SK-N-SH (cell line): ENCODE measurements around the gene RCE1. TPM values are rescaled to one million over a fixed set of nuclear protein-coding genes. Genes with fewer than 3 reads are reported as not detected.

ENCODE experiments used
- CTCF ChIA-PET: fragments of 300-600, 350-600 bp; formaldehyde crosslinking; extraction: SDS; loops from one replicate; lab custom pipeline; 2021; lab: Yijun Ruan, JAX
- POLR2A ChIA-PET: fragments of 350-600 bp; sonication (Branson Sonifier 250); formaldehyde crosslinking; extraction: SDS; loops from one replicate; lab custom pipeline; 2020; ENCODE audit warnings: antibody characterized with exemption, inconsistent platforms; lab: Yijun Ruan, JAX
- DNase-seq: peaks from one replicate; pipeline ENCODE4 v3.0.0; 2012
- H2AFZ ChIP-seq: fragments of 200-600 bp; sonication (generic); 2 replicates; pipeline ENCODE4 v1.8.1; 2016; ENCODE audit warnings: antibody characterized with exemption, mild to moderate bottlenecking, low read depth
- H3F3A ChIP-seq: fragments of 200-600 bp; sonication (generic); replicated peaks from 2 replicates; pipeline ENCODE3; 2016; ENCODE audit warnings: antibody characterized with exemption, mild to moderate bottlenecking; ENCODE audit not compliant: insufficient read depth
- H3K27ac ChIP-seq, 2 experiments: fragments of 200-500 bp in 1 of 2; fragments of 200-600 bp in 1 of 2; sonication (Bioruptor generic) in 1 of 2; sonication (generic), shearing (Covaris generic) in 1 of 2; 2 replicates each; pipeline versions ENCODE4 v1.5.1 to v1.6.1; 2014 to 2016; ENCODE audit warnings: low read depth in 2 of 2, inconsistent platforms in 1 of 2, low read length in 1 of 2, mild to moderate bottlenecking in 1 of 2, mixed read lengths in 1 of 2
- H3K27me3 ChIP-seq: fragments of 200-600 bp; sonication (generic), shearing (Covaris generic); 2 replicates; pipeline ENCODE4 v1.6.1; 2016; ENCODE audit warnings: mixed run types; ENCODE audit not compliant: insufficient read depth
- H3K36me3 ChIP-seq, 2 experiments: fragments of 200-500 bp in 1 of 2; fragments of 200-600 bp in 1 of 2; sonication (Bioruptor generic) in 1 of 2; sonication (generic) in 1 of 2; replicated peaks in 1 of 2; 2 replicates each; pipeline versions ENCODE3 to v1.5.1; 2014 to 2016; ENCODE audit warnings: low read length in 1 of 2, mild to moderate bottlenecking in 1 of 2; ENCODE audit not compliant: insufficient read depth in 2 of 2, control insufficient read depth in 1 of 2
- H3K4me1 ChIP-seq, 2 experiments: fragments of 200-500 bp in 1 of 2; fragments of 200-600 bp in 1 of 2; sonication (Bioruptor generic) in 1 of 2; sonication (generic), shearing (Covaris generic) in 1 of 2; 2 replicates each; pipeline versions ENCODE4 v1.5.1 to v1.6.1; 2014 to 2016; ENCODE audit warnings: low read depth in 1 of 2, low read length in 1 of 2, mixed run types in 1 of 2; ENCODE audit not compliant: insufficient read depth in 2 of 2, control insufficient read depth in 1 of 2
- H3K4me2 ChIP-seq: fragments of 200-600 bp; sonication (generic), shearing (Covaris generic); 2 replicates; pipeline ENCODE4 v1.6.1; 2017; ENCODE audit warnings: mixed run types
- H3K4me3 ChIP-seq, 2 experiments: fragments of 200-500 bp in 1 of 2; fragments of 200-600 bp in 1 of 2; sonication (Bioruptor generic) in 1 of 2; sonication (generic), shearing (Covaris generic) in 1 of 2; 2 replicates each; pipeline versions ENCODE4 v1.5.1 to v1.8.1; 2014 to 2016; ENCODE audit warnings: low read depth in 2 of 2, inconsistent platforms in 1 of 2, low read length in 1 of 2, mild to moderate bottlenecking in 1 of 2, mixed read lengths in 1 of 2, moderate library complexity in 1 of 2
- H3K79me2 ChIP-seq: fragments of 200-600 bp; sonication (generic); 2 replicates; pipeline ENCODE4 v1.8.1; 2017; ENCODE audit warnings: mild to moderate bottlenecking; ENCODE audit not compliant: insufficient read depth
- H3K9ac ChIP-seq: fragments of 200-600 bp; sonication (generic); 2 replicates; pipeline ENCODE4 v1.6.1; 2017; ENCODE audit warnings: mixed run types
- H3K9me2 ChIP-seq: fragments of 200-600 bp; sonication (generic); 2 replicates; pipeline ENCODE4 v1.6.1; 2017; ENCODE audit warnings: mixed run types
- H3K9me3 ChIP-seq: fragments of 200-600 bp; sonication (generic); 2 replicates; pipeline ENCODE4 v1.6.1; 2017; ENCODE audit warnings: mixed run types, mild to moderate bottlenecking, moderate library complexity
- H4K20me1 ChIP-seq: fragments of 200-600 bp; sonication (generic); 2 replicates; pipeline ENCODE4 v1.6.1; 2017; ENCODE audit warnings: mild to moderate bottlenecking, mixed run types; ENCODE audit not compliant: insufficient read depth
- ELF1 ChIP-seq: IDR thresholded peaks from 2 replicates; pipeline ENCODE4 v1.4.0; 2012
- EZH2phosphoT487 ChIP-seq: fragments of 200-600 bp; sonication (generic); IDR thresholded peaks from 2 replicates; pipeline ENCODE4 v1.6.1; 2017; ENCODE audit warnings: low read depth, mixed run types, mild to moderate bottlenecking, antibody characterized with exemption, moderate library complexity, borderline replicate concordance
- FOXM1 ChIP-seq: IDR thresholded peaks from 2 replicates; pipeline ENCODE4 v1.4.0; 2012; ENCODE audit warnings: low read depth, mild to moderate bottlenecking
- GABPA ChIP-seq: IDR thresholded peaks from 2 replicates; pipeline ENCODE4 v1.4.0; 2012; ENCODE audit warnings: low read depth, mild to moderate bottlenecking
- JUND ChIP-seq: IDR thresholded peaks from 2 replicates; pipeline ENCODE4 v1.4.0; 2012
- MXI1 ChIP-seq: IDR thresholded peaks from 2 replicates; pipeline ENCODE4 v1.6.1; 2012; ENCODE audit warnings: mild to moderate bottlenecking, low read depth, low read length, improper control_type of control experiment
- PBX3 ChIP-seq: IDR thresholded peaks from 2 replicates; pipeline ENCODE4; 2012
- POLR2AphosphoS5 ChIP-seq: IDR thresholded peaks from 2 replicates; pipeline ENCODE4 v1.6.1; 2012; ENCODE audit warnings: low read depth, low read length
- RXRA ChIP-seq: IDR thresholded peaks from 2 replicates; pipeline ENCODE4 v1.4.0; 2012; ENCODE audit warnings: low read depth, mild to moderate bottlenecking, borderline replicate concordance
- SMC3 ChIP-seq: IDR thresholded peaks from 2 replicates; pipeline ENCODE4 v1.6.1; 2012; ENCODE audit warnings: low read depth, low read length, improper control_type of control experiment
- TAF1 ChIP-seq: IDR thresholded peaks from 2 replicates; pipeline ENCODE4 v1.6.1; 2012; ENCODE audit warnings: low read depth, mild to moderate bottlenecking, low read length, moderate library complexity, borderline replicate concordance
- TEAD4 ChIP-seq: IDR thresholded peaks from 2 replicates; pipeline ENCODE4 v1.4.0; 2012; ENCODE audit warnings: mild to moderate bottlenecking, borderline replicate concordance; ENCODE audit not compliant: insufficient read depth
- WGBS: methylation state at CpG from one replicate; pipeline ENCODE4 v1.1.6; 2017; ENCODE audit warnings: low lambda C conversion rate; 5-methylcytosine and 5-hydroxymethylcytosine counted together
- polyA plus RNA-seq, 3 experiments: library from polyadenylated mRNA; depleted of rRNA; stranded (reverse); fragments of >200 nt; gene quantifications; 2 replicates each; pipeline ENCODE4 v1.2.3, GENCODE V29; 2012
- TF ChIP-seq, protein P1 (sequence below): IDR thresholded peaks from 2 replicates; pipeline ENCODE4 v1.4.0; 2012; ENCODE audit warnings: low read depth
- TF ChIP-seq, protein P2 (sequence below): fragments of 150-350 bp; IDR thresholded peaks from 2 replicates; pipeline ENCODE4 v1.6.1; 2017; ENCODE audit warnings: antibody characterized with exemption, low read length, low read depth, borderline replicate concordance

RCE1 gene
- polyA plus RNA-seq, 1 of the 3 experiments (the other 2 are of a cell fraction) = 25.0 TPM

DNA sequence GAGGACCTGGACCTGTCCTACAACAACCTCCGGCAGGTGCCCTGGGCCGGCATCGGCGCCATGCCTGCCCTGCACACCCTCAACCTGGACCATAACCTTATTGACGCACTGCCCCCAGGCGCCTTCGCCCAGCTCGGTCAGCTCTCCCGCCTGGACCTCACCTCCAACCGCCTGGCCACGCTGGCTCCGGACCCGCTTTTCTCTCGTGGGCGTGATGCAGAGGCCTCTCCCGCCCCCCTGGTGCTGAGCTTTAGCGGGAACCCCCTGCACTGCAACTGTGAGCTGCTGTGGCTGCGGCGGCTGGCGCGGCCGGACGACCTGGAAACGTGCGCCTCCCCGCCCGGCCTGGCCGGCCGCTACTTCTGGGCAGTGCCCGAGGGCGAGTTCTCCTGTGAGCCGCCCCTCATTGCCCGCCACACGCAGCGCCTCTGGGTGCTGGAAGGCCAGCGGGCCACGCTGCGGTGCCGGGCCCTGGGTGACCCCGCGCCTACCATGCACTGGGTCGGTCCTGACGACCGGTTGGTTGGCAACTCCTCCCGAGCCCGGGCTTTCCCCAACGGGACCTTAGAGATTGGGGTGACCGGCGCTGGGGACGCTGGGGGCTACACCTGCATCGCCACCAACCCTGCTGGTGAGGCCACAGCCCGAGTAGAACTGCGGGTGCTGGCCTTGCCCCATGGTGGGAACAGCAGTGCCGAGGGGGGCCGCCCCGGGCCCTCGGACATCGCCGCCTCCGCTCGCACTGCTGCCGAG, 15.1 kb downstream of the RCE1 start:
- Histone ChIP-seq H3K9ac (no peak overlapping the region), H3K4me3 (no peak overlapping the region), H4K20me1 (no peaks in the 10 kb centered on the region), H3K9me2 (no peaks in the 10 kb centered on the region), H3K4me2 (no peak overlapping the region), H3F3A (no peaks in the 10 kb centered on the region), H3K79me2 (peaks cover 14% of the 10 kb centered on the region), H3K27ac (no peak overlapping the region), H3K27me3 (no peaks in the 10 kb centered on the region), H3K9me3 (no peaks in the 10 kb centered on the region), H2AFZ (no peak overlapping the region), H3K36me3 (peaks cover 0 to 2% of the 10 kb centered on the region in 2 experiments), H3K4me1 (peaks cover 0 to 10% of the 10 kb centered on the region in 2 experiments; a peak in 2 of 4 replicates)
- DNase-seq = no peak
- WGBS = 96% methylated on average over 49 of the region's 62 CpGs
- TF ChIP-seq FOXM1 (no peak), GABPA (no peak), SMC3 (no peak), RXRA (no peak), PBX3 (no peak), TEAD4 (no peak), EZH2phosphoT487 (no peak), MXI1 (no peak), POLR2AphosphoS5 (no peak), ELF1 (no peak)
- TF ChIP-seq, protein P1, sequence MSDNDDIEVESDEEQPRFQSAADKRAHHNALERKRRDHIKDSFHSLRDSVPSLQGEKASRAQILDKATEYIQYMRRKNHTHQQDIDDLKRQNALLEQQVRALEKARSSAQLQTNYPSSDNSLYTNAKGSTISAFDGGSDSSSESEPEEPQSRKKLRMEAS = no peak
- TF ChIP-seq, protein P2, sequence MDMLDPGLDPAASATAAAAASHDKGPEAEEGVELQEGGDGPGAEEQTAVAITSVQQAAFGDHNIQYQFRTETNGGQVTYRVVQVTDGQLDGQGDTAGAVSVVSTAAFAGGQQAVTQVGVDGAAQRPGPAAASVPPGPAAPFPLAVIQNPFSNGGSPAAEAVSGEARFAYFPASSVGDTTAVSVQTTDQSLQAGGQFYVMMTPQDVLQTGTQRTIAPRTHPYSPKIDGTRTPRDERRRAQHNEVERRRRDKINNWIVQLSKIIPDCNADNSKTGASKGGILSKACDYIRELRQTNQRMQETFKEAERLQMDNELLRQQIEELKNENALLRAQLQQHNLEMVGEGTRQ = no peak
- POLR2A ChIA-PET = no interaction called here
- CTCF ChIA-PET = interaction anchor here (0.7 to 1.4 kb wide), 3 partner anchors 12 to 118 kb away, joined by 3 read pairs; partner anchors contain the start of gene C11orf86

GRCh38 chr11:66858939-66859685, 15.9 kb downstream of the RCE1 start:
- Histone ChIP-seq H3K36me3 (peaks cover 0 to 2% of the 10 kb centered on the region in 2 experiments), H3F3A (no peaks in the 10 kb centered on the region), H3K9ac (no peak overlapping the region), H3K79me2 (peaks cover 14% of the 10 kb centered on the region), H3K4me3 (no peak overlapping the region), H3K4me2 (no peak overlapping the region), H3K27me3 (no peaks in the 10 kb centered on the region), H4K20me1 (no peaks in the 10 kb centered on the region), H2AFZ (no peak overlapping the region), H3K4me1 (peaks cover 0 to 10% of the 10 kb centered on the region in 2 experiments; a peak in 2 of 4 replicates), H3K27ac (no peak overlapping the region), H3K9me3 (no peaks in the 10 kb centered on the region), H3K9me2 (no peaks in the 10 kb centered on the region)
- no peak for DNase-seq
- ChIA-PET POLR2A (no interaction called here), CTCF (no interaction called here)
- TF ChIP-seq TAF1 (no peak), GABPA (no peak), JUND (no peak), FOXM1 (no peak)
- TF ChIP-seq, protein P2 = no peak
- WGBS = 92% methylated on average over 22 of the region's 29 CpGs
